Fibroblast of lung (primary cell): ENCODE measurements around the gene CASP5. TPM values are rescaled to one million over a fixed set of nuclear protein-coding genes. Genes with fewer than 3 reads are reported as not detected.
"Not testable (repeated sequence)": the region's sequence is repeated elsewhere in the genome, so short reads cannot be mapped to it uniquely, and the experiment has no call there.

Experiments used
- DNase-seq, 2 donors: peaks; one replicate each; pipeline versions ENCODE4 v3.0.0 to v3.0.0-alpha.2; 2010; ENCODE audit warnings: low read depth in 2 of 2
- H2AFZ ChIP-seq: 2 replicates; pipeline ENCODE4 v1.5.1; 2012; ENCODE audit warnings: low read length, control low read depth, inconsistent platforms
- H3K27ac ChIP-seq: 2 replicates; pipeline ENCODE4 v1.5.1; 2011; ENCODE audit warnings: low read length, control low read depth; ENCODE audit not compliant: insufficient read depth
- H3K27me3 ChIP-seq: 2 replicates; pipeline ENCODE4 v1.5.1; 2011; ENCODE audit warnings: mild to moderate bottlenecking, low read length; ENCODE audit not compliant: control insufficient read depth, insufficient read depth
- H3K36me3 ChIP-seq: 2 replicates; pipeline ENCODE4 v1.5.1; 2011; ENCODE audit warnings: low read length; ENCODE audit not compliant: control insufficient read depth, insufficient read depth
- H3K4me1 ChIP-seq: 2 replicates; pipeline ENCODE4 v1.5.1; 2011; ENCODE audit warnings: low read length; ENCODE audit not compliant: control insufficient read depth, insufficient read depth; ENCODE audit errors: extremely low read depth
- H3K4me2 ChIP-seq: 2 replicates; pipeline ENCODE4 v1.5.1; 2011; ENCODE audit warnings: low read length, control low read depth; ENCODE audit not compliant: insufficient read depth; ENCODE audit errors: extremely low read depth
- H3K4me3 ChIP-seq, 4 experiments: fragments of 200-600 bp in 1 of 4; sonication (generic) in 1 of 4; replicated peaks in 1 of 4; 2 replicates each; pipeline ENCODE4 v1.5.1; 2011 to 2016; ENCODE audit warnings: low read length in 4 of 4, low read depth in 3 of 4, mild to moderate bottlenecking in 3 of 4, control low read depth in 2 of 4, inconsistent platforms in 1 of 4, mixed read lengths in 1 of 4; ENCODE audit not compliant: insufficient read depth in 1 of 4; ENCODE audit errors: control extremely low read depth in 1 of 4
- H3K79me2 ChIP-seq: 2 replicates; pipeline ENCODE4 v1.5.1; 2012; ENCODE audit warnings: mild to moderate bottlenecking, low read length, inconsistent platforms; ENCODE audit not compliant: control insufficient read depth, insufficient read depth
- H3K9ac ChIP-seq: 2 replicates; pipeline ENCODE4 v1.5.1; 2011; ENCODE audit warnings: mild to moderate bottlenecking, low read length, control low read depth; ENCODE audit not compliant: insufficient read depth
- H3K9me3 ChIP-seq: 2 replicates; pipeline ENCODE4 v1.5.1; 2012; ENCODE audit warnings: low read depth, low read length; ENCODE audit not compliant: control insufficient read depth, insufficient read depth
- H4K20me1 ChIP-seq: 2 replicates; pipeline ENCODE4 v1.5.1; 2011; ENCODE audit warnings: low read length; ENCODE audit not compliant: control insufficient read depth, insufficient read depth; ENCODE audit errors: extremely low read depth
- EZH2 ChIP-seq: IDR thresholded peaks from 2 replicates; pipeline ENCODE4 v1.5.1; 2012; ENCODE audit warnings: low read length, control low read depth, mild to moderate bottlenecking; ENCODE audit errors: missing control alignments
- polyA plus RNA-seq, 2 donors: library from polyadenylated mRNA; depleted of rRNA in 1 of 2; stranded (reverse) in 1 of 2; unstranded in 1 of 2; fragments of >200 nt; gene quantifications; 2 replicates each; pipeline ENCODE4 v1.2.1, GENCODE V29; 2011 to 2012; ENCODE audit warnings: missing spikeins in 1 of 2
- total RNA-seq: library from RNA; depleted of rRNA; stranded (reverse); fragments of >200 nt; gene quantifications from 2 replicates; pipeline ENCODE4 v1.2.1, GENCODE V29; 2014
- TF ChIP-seq, protein P1 (sequence below), 2 donors: IDR thresholded peaks in 1 of 2; conservative IDR thresholded peaks in 1 of 2; 1 replicate in 1 of 2; 2 replicates in 1 of 2; pipeline ENCODE4 v1.5.1; 2011 to 2012; ENCODE audit warnings: low read length in 2 of 2, control low read depth in 1 of 2, inconsistent platforms in 1 of 2, low read depth in 1 of 2, mild to moderate bottlenecking in 1 of 2

The CASP5 gene
- total and polyA plus RNA-seq, 2 donors (not counting 1 experiment from before 2014, with no cell fraction given) = 0.17 TPM; not detected in 1

DNA sequence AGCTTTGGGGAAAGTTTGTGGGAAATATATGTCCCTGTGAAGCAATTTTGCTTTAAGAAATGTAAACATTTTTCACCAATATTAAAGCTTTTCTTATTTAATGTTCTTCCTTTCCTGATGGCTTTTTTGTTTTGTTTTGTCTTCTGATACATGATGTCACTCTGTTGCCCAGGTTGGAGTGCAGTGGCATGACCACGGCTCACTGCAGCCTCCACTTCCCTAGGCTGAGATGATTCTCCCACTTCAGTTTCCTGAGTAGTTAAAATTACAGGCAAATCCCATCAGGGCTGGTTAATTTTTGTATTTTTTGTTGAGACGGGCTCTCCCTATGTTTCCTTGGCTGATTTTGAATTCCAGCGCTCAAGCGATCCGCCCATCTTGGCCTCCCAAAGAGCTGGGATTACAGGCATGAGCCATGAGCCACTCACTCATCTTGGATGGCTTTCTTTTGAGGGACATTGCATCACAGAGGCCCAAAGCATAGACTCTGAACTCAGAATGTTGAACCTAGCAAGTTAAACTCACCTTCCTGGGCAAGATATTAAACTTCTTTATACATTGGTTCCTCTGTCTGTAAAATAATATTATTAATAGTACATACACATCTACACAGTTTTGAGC, 22.8 kb upstream of the CASP5 start:
- H2AFZ ChIP-seq = no peak overlapping the region
- peak overlapping the region in 2 of 4 experiments; percentile 67 to 70 for H3K4me3 ChIP-seq
- no peak for DNase-seq
- no peak overlapping the region for H3K9ac ChIP-seq
- peak overlapping the region; percentile 29 for H3K27ac ChIP-seq
- H4K20me1 ChIP-seq = no peaks in the 10 kb centered on the region
- no peaks in the 10 kb centered on the region for H3K36me3 ChIP-seq
- peak overlapping the region; percentile 5 for H3K4me2 ChIP-seq
- TF ChIP-seq EZH2 = no peak
- TF ChIP-seq, protein P1, sequence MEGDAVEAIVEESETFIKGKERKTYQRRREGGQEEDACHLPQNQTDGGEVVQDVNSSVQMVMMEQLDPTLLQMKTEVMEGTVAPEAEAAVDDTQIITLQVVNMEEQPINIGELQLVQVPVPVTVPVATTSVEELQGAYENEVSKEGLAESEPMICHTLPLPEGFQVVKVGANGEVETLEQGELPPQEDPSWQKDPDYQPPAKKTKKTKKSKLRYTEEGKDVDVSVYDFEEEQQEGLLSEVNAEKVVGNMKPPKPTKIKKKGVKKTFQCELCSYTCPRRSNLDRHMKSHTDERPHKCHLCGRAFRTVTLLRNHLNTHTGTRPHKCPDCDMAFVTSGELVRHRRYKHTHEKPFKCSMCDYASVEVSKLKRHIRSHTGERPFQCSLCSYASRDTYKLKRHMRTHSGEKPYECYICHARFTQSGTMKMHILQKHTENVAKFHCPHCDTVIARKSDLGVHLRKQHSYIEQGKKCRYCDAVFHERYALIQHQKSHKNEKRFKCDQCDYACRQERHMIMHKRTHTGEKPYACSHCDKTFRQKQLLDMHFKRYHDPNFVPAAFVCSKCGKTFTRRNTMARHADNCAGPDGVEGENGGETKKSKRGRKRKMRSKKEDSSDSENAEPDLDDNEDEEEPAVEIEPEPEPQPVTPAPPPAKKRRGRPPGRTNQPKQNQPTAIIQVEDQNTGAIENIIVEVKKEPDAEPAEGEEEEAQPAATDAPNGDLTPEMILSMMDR (conservative IDR thresholded peaks at IDR 0.05 in 1 of 2, IDR thresholded peaks at IDR 0.05 in 1 of 2; ENCODE audit: low read depth in 1 of 2, low read length in 2 of 2) = no peak
- H3K4me1 ChIP-seq = peaks cover 7% of the 10 kb centered on the region
- peaks cover 9% of the 10 kb centered on the region for H3K79me2 ChIP-seq
- H3K9me3 ChIP-seq = no peaks in the 10 kb centered on the region
- H3K27me3 ChIP-seq = no peaks in the 10 kb centered on the region

DNA sequence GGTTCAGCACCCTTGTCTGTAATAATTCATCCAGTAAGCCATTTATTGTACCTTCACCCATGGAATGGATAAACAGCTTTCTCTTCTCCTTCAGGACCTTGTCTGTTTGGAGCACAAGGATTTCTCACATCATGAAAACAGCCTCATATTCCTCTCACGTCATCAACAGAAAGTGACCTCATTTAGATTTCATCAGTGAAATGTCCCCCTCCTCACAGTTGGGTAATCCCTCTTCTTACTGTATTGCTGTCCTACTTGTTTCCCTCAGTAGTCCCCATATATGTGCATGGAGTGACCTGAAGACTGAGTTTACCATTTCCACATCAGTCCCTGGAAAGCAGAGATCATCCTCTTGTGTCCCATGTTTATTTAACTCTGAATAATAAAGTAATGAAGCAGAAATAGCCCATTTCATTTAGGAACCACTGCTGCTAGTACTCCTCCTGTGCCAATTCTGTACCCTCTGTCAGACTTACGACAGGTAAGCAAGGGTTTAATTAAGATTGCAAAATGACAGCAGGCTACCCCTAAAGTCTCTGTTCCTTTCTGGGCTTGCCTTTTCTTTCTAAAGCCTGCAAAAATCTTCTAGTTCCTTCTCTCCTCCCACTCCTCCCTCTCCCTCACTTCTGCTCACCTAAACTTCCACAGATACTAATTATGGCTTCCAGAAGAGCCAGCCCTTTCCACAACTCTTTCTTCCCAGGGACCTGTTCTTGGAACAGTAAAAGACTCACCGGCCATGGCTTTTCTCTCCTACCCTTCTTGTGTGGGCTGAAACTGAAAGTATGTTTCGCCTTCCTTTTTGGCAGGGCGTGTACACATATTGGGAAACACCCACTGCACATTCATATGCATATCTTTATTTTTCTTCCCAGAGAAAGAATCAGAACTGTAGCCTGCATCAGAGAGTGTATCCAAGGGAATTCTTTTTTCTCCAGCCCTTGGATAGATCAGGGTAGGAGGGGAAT, 21.9 kb upstream of the CASP5 start, which contains the start of gene CARD16:
CARD16 (minus strand) TSS at position 779 of the 968 bp plus-strand sequence; CDS start at position 741, 38 bp downstream.
- H3K27me3 ChIP-seq, H3K9me3 ChIP-seq, H3K4me1 ChIP-seq, H3K79me2 ChIP-seq, H4K20me1 ChIP-seq, H3K36me3 ChIP-seq: not testable (repeated sequence)
- peak within 1 kb of the TSS; percentile 41 to 70 (median 54) for H3K4me3 ChIP-seq
- peak within 1 kb of the TSS; percentile 72 for H3K4me2 ChIP-seq
- H2AFZ ChIP-seq = peak within 1 kb of the TSS; percentile 17
- peak; percentile 62 to 91 for DNase-seq
- H3K9ac ChIP-seq = peak within 1 kb of the TSS; percentile 37
- peak within 1 kb of the TSS; percentile 29 for H3K27ac ChIP-seq

DNA sequence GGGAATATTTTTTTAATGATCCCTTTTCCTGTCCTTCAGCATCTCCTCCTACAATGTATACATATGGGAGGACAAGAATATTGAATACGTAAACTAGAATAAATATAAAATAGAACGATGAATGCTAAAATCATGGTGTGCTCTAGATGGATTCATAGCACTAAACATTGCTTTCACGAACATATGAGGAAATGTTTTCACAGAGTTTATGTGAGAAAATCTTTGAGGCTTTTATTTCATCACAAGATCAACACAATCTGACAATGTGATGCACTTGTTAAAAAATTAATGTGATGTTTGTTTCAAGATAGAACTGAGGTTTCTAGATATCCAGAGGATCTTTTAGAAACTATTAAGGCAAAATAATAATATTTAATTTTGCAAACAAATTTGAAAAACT, 19.2 kb upstream of the CASP5 start:
- DNase-seq = no peak
- H3K9me3 ChIP-seq = no peaks in the 10 kb centered on the region
- H4K20me1 ChIP-seq = no peaks in the 10 kb centered on the region
- H3K27ac ChIP-seq = no peak overlapping the region
- peak overlapping the region in 3 of 4 experiments; percentile 34 to 70 (median 67) for H3K4me3 ChIP-seq
- peaks cover 7% of the 10 kb centered on the region for H3K4me1 ChIP-seq
- TF ChIP-seq EZH2 = no peak
- TF ChIP-seq, protein P1 (conservative IDR thresholded peaks at IDR 0.05 in 1 of 2, IDR thresholded peaks at IDR 0.05 in 1 of 2; ENCODE audit: low read depth in 1 of 2, low read length in 2 of 2) = no peak
- H2AFZ ChIP-seq = no peak overlapping the region
- H3K4me2 ChIP-seq = no peak overlapping the region
- no peak overlapping the region for H3K9ac ChIP-seq
- H3K79me2 ChIP-seq = peaks cover 9% of the 10 kb centered on the region
- no peaks in the 10 kb centered on the region for H3K36me3 ChIP-seq
- H3K27me3 ChIP-seq = no peaks in the 10 kb centered on the region
